Kidney capillary endothelial cell (primary cell): Measurements from ENCODE around the gene KCNIP1.

Source experiments
- DNase-seq: peaks from one replicate; pipeline ENCODE4 v3.0.0-alpha.2; 2018; ENCODE audit warnings: low spot score

The KCNIP1 gene

DNA sequence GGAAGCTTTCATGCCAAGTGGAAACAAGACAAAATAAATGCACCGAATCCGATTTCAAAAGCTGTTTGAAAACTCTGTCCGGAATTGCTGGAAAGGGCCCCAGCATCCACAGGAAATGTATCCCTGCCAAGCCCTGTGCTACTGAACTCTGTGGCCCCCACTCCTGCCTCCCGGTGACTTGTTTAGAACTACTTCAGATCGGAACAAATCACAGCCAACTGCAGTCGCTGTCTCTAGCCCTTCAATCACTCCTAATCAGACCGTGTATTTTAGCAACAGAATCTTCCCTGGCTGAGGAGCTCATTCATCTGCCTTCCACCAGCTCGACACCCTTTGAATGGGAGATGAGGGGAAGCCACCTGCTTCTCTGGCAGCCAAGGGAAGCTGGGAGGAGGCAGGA is 94.1 kb downstream of the KCNIP1 start:
- DNase-seq: no peak

DNA sequence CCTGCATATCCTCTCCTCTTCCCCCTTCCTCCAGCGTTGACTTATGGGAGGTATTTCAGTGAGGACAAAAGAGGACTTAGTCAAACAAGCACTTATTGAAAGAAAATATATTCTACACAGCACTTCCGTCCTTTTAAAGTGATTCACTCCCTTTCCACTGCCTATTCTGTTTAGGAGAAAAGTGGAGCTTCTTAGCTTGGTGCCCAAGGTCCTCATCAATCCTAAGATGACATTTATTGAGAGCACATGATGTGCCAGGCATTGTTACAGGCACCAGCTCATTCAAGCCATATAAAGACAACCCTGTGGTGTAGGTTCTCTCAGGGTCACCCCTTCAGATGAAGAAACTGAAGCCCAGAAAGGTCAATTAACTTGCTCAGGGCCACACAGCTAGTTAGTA is 95.9 kb downstream of the KCNIP1 start:
- DNase-seq: no peak

DNA sequence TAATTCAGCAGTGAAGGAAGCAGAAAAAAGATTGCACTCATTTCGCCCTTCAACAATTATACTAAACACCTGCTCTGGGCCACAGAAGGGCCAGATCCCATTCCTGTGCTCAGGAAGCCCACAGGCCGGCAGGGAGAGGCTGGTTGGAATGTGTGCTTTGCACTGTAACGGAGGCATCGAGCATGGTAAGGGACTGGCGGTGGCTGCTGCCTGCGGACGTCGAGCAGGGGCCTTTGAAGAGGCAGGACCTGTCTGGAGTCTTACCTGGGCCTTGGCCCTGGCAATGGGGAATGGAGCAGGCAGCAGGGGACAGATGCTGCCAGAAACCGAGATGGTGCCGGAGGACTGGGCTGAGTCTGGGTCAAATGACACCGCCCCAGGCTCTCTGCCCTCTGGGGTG is 97.8 kb downstream of the KCNIP1 start:
- DNase-seq: no peak

DNA sequence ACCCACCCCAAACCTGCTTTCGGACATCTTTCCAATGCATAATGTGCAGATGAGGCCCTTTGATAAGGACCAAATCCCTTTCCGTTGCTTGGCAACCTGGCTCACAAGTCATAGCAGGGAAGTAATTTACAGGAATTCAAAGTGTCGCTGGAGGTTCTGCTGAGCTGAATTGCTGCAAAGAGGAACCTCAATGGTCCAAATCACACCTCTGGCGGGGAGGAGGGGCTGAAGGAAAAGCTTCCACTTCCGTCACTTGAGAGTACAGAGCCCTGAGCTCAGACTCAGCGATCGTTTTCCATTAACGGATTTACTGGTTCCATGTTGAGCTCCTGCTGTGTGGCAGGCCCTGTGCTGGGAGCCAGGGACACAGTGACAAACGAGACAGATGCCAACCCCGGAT is 99.3 kb downstream of the KCNIP1 start:
- DNase-seq: no peak

DNA sequence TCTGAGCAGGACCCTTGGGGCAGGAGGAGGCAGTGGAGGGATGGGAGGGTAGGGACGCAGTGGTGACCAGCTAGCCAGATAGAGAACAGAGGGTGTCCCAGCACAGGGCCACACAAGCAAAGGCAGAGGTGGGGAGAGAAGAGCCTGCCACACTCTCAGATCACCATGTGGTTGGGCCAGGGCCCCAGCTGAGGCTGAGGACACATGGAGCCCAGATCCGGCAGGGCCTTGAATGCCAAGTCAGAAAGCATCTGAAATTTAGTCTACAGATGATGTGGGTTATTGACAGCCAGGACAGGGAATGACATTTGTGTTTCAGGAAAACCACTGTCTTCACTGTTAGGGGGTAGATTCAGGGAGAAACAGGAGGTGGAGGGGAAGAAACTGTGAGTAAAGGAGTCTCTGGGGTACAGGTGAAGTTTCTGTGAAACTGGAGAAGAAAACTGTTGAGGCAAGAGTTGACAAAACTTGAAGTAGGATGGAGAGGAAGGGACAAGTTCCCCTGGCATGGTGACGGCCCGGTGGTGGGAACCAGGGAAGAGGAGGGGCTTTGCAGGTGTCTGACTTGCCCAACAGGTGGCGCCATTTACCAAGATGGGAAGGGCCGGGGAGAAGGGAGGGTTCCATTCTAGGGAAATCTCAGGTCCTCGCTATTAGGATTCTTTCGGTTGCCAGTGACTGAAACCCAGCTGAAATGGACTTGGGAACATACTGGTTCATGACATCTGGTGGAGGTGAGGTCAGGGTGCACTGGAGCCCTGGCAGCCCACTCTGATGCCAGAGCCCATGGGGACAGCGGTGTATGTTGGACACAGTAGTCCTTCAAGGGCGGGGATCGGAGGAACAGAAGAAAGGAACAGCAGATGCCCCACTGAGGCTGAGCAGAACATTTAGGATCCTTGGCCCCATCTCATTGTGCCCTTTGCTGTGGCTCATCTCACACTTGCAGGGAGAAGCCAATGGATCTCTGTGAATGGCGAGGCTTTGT is 100.1 kb downstream of the KCNIP1 start:
- peak; percentile 47 for DNase-seq

DNA sequence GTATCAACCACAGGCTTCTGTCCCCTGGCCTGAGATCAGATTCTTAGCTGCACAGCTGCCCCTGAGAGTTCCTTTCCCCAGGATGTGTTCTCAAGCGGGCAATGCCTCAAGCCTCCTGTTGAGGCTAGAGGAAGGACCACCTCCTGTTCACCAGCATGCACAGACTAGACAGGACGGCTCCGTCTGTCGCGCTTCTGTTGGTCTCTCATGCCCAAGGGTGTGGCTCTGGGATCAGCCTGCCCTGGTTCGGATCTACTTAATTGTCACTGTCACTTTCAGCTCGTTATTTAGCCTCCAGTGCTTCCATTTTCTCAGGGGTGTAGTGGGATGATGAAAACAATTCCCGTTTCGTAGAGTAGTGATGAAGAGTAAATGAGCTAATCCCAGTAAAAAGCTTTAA is 103.1 kb downstream of the KCNIP1 start:
- no peak for DNase-seq

DNA sequence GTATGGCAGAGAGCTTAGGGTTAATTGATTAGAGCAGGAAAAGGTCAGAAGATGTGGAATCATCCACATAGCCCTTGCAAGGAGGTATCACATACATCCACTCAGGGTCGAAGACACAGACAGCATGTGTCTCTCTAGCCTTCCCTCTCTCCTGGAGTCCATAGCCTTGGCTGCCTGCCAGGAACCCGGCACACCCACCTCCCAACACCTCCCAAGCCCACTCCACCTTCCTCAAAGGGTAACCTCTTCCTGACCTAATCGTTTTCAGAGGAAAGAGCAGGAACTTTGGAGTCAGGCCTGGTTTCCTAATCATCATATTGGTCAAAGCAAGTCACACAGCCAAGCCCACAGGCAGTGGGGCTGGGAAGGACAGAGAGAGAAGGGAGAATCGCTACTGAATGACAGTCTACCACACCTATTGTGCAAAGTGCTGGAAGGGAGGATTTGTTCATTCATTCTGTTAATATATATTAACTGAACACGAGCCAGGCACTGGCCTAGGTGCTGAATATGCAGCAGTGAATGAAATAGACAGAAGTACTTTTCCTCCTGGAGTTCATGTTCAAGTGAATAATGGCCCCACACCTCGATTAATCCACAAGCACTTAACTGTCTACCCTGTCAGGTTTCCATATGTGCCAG is 107.8 kb downstream of the KCNIP1 start:
- no peak for DNase-seq

DNA sequence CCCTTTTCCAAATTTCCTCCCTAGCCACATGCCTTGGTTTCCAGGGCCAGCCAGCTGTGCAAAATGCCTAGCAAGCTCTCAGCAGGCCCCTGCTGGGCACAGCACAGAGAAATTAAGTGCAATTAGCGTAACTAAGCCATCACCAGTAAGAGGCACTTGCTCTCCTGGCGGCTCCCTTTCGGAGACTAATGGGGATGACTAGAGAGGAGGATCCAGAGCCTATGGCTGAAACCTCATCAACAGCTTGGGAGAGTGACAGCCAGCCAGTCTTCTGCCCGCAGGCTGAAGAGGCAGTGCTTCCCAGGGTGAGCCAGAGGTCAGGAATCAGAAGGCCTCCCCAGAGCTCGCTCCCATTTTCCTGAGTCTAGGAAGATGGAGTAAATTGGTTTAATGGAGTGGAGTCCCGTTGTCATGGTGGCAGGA is 108.4 kb downstream of the KCNIP1 start:
- no peak for DNase-seq

DNA sequence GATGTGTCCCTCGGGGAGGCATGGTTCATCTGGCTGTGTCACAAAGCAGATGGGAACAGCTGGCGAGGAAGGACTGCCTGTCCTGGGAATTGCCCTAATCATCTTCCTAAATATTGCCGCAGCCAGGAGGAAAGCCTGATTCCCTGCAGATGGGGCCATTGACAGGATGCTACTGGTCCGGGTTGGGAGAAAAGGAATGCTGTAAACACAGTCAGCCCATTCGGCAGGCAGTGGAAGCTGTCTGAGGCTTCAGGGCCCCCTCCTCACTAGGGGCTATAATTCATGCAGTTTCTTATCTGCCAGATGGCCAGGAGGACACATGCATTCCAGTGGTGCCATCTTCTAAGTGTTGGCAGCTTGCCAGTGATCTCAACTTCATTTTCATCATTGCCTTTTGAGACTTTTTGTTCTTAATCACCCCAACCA is 110.3 kb downstream of the KCNIP1 start:
- no peak for DNase-seq

DNA sequence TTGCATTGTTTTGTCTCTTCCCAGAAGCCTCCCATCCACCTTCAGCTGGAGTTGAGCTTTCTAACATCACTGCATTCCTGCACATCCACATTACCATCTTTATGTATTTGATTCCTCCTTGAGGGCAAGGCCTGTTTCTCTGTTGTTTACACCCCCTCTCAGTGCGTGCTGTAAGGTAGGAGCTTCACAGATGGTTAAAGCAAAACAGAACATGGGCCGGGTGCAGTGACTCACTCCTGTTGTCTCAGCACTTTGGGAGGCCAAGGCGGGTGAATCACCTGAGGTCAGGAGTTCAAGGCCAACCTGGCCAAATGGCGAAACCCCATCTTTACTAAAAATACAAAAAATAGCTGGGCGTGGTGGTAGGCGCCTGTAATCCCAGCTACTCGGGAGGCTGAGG is 110.9 kb downstream of the KCNIP1 start:
- DNase-seq: no peak

DNA sequence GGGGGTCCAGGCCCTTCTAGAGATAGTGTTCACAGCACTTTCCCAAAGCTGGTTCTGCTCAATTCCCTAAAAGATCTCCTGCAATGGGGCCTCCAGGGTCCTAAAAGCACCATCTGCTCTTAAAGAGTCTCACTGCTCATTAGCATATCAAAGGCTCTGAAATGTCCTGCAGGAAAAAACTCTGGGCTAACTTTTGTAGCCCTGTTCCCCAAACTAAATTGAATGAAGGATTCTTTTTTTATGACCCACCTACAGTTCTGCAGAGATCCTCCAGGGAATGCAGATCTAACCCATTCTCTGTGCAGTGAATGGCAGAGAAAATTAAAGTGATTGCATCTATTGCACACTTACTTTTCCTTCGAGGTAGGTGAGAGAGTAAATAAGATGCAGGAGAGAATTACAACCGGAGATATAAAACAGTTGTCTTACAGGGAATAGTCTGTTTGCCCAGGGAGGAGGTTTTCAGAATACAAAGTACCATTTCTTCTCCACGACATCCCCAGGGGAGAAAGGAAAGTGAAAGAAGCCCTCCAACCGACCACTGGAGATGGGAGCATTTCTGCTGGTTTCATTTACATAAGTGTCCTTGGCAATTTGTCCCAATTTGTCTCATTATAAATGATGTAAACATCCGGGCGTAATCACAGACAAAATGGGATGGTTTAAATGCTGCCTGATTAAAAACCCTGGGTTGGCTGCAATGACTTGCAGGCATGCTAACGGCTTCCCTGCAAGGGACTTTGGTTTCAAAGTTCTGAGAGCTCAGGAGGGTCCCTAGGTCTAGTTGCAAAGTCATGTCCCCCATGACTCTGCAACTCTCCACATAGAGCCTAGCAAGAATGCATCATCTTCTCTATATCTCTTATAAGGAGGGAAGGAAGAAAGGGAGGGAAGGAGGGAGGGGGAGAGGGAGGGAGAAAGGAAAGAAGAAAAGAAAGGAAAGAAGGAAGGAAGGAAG is 114.0 kb downstream of the KCNIP1 start:
- no peak for DNase-seq

DNA sequence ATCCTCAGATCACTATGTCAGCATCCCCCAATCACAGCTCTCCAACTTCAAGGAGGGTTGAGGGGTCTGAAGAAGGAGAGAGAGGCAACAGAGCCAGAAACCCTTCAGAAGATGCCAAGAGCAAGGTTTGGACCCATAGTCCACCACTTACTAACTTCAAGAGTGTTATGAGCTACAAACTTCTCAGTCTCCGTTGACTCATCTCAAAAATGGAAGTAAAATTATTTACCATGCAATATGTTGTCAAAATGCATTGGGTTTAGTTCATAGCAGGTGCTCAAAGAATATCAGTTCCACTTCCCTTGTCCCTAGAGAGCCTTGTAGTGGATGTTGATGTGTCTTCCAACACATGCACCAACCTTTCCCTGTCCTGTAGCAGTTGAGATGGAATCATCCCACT is 116.0 kb downstream of the KCNIP1 start:
- no peak for DNase-seq

DNA sequence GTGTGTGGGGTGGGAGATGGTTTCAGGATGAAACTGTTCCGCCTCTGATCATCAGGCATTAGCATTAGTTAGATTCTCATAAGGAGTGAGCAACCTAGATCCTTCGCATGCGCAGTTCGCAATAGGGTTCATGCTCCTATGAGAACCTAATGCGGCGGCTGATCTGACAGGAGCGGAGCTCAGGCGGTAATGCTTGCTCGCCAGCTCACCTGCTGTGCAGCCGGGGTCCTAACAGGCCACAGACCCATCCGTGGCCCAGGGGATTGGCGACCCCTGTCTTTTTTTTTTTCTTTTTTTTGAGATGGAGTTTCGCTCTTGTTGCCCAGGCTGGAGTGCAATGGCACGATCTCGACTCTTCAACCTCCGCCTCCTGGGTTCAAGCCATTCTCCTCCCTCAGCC is 119.1 kb downstream of the KCNIP1 start:
- no peak for DNase-seq

DNA sequence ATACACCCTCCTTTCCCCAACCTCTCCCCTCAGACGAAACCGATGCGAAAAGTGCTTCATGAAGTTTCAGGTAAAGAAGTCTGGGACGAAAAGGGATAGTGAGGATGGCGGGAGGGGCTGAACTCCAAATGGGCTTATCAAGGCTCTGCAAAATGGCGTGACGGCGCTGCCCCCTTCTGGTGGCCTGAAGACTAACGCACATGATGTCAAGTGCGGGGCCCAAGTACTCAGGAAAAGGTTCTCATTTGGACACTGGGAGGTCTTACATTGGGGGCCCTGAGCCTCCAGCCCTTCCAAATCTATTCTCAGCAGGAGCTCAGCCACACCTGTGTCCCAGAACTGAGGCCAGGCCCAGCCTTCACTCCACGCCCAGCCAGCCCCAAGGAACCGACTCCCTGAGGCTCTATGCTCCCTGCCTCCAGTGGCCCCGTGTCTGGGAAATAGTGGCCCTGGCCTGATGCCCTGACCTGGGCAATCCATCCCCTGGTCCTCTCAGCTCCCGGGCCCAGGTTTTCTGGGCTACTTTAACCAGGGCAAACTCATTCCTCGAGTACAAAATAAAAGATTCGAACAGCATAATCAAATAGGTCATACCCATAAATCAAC is 119.9 kb downstream of the KCNIP1 start:
- peak; percentile 53 for DNase-seq

DNA sequence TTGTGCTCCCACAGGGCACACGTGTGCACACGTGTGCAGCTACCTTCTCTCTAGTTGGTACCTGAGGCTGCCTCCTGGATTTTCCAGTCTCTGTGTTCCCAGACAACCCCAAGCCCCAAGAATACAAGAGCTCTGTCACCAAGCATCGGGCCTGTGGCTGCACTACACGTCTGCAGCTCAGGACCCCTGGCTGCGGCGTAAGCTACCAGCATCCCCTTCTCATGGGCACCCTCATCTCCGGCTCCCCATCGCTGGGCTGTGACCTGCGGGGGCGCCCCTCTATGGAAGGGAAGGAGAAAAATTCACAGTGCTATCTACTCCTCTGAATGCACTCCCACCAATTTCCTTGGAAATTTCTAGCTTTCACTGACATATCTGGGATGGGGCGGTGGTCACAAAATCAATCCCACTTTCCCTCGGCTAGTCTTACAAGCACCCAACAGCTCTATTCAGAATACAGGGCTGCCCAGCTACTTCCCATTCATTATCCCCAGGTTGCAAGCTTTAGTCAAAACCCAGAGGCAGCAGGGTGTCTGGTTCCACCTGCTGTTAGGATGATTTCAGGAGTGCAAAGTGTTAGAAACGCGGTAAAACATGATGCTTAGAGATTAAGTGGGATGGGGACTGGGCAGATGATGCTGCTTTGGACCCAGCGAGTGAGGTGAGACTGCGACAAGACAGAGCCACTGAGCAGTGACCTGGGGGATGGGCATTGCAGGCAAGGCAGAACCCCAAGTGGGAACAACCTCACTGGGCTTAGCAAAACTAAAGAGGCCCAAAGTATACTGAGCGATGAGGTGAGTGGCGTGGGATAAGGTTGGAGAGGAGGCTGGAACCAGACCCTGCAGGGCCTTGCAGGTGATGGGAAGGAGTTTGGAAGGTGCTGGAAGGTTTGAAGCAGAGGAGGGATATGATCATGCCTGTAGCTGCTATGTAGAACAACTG is 121.7 kb downstream of the KCNIP1 start:
- DNase-seq: no peak

DNA sequence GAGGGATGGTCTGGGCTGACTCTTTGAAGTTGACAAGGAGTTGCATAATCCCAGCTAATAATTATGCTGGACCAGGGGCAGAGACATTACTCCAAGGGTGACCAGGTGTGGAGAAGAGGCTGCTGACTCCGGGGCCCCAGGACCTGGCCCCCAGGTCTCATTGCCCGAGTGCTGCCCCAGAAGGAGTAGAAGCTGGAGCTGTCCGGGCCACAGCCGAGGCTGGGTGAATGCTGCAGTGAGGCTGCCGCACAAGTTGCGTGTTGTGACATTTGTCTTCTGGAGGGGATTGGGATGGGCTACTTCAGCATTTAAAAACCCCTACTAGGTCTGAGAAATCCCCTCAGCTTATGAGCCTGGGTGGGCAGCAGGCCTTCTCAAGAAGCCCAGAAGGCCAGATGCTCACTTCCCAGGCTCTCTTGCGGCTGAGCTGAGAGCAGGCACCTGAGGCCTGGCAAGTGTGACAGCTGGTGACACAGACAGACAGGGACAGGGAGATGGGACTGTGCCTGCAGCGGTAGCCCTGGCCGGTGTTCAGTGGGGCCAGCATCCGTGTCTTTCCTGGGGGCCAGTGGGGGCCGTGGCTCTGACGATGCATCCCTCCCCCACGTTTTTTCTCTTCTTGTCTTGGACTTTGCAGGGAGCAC is 122.8 kb downstream of the KCNIP1 start:
- DNase-seq: no peak

DNA sequence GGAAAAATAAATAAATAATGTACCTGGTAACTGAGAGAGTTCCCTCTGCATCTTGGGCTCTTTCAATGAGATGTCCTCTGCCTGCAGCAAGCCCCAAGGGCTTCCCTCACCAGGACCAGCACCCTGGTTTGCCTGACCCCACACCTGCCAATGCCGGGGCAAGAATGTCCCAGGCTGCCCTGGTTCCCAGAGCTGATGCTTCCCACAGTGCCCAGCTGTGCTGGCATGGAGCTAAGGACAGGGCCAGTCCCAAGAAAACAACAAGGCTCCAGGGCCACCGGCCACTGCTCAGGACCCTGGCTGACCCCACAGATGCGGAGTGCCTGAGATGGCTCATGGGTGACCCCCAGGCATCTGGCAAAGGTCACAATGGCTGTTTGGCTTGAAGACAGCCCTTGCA is 123.5 kb downstream of the KCNIP1 start:
- DNase-seq: no peak

DNA sequence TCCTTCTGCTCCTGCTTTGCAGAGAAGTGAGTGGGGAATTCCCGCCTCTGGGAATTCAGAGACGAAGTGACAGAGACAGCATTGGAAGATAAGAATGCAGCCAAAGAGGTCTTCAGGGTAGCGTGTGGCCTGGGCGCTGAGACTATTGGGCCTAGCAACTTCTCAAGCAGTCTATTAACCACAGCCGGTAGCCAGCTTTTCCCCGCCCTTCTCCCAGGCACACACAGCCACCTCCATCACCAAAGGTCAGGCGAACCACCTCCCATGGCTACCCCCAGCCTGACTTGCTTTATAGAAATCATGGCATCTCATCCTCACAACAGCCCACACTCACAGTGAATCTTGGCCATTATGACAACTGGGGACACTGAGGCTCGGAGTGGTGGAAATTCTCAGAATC is 124.2 kb downstream of the KCNIP1 start:
- no peak for DNase-seq

DNA sequence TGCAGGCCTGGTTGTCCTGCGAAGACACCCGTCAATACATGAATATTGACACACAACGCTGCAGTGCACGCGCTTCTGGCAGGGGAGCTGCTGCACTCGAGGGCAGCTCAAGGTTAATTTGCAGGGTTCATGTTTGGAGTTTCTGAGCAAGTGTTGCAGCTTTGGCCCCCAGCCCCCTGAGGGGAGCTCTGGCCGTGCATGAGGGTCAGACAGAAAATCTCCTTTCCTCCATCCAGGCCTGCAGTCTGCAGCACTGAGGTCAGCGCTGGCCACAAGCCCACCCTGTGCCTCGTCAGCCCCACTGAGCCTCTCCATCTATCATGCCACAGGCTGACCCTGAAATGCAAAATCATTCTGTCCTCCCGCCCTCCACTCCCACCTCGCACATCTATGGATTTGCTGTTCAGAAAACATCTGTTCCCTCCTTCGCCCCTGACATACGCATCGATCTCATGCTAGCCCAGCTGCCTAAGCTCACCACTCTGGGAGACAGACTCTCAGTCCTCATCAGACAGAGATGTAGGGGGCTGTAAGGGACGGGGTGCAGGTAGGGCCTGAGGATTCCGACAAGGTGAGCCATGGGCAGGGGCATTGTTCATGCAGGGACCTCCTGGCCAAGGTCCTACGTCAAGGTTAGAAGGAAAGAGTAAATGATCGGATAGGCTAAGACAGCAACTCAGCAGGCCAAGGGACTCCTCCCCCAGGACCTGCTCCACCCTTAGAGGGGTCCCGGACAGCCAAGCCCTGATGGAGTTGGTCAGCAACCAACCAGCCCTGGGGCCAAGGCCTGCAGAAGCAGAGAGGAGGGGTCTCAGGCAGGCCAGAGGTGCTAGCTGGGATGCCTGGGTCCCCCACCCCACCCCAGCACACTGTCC is 125.1 kb downstream of the KCNIP1 start:
- no peak for DNase-seq
